DMS79 (cell line): ENCODE data around the gene EBF3.

Source experiments
- DNase-seq: peaks from one replicate; lab custom pipeline; 2025; lab: John Stamatoyannopoulos, UW

Gene EBF3

DNA sequence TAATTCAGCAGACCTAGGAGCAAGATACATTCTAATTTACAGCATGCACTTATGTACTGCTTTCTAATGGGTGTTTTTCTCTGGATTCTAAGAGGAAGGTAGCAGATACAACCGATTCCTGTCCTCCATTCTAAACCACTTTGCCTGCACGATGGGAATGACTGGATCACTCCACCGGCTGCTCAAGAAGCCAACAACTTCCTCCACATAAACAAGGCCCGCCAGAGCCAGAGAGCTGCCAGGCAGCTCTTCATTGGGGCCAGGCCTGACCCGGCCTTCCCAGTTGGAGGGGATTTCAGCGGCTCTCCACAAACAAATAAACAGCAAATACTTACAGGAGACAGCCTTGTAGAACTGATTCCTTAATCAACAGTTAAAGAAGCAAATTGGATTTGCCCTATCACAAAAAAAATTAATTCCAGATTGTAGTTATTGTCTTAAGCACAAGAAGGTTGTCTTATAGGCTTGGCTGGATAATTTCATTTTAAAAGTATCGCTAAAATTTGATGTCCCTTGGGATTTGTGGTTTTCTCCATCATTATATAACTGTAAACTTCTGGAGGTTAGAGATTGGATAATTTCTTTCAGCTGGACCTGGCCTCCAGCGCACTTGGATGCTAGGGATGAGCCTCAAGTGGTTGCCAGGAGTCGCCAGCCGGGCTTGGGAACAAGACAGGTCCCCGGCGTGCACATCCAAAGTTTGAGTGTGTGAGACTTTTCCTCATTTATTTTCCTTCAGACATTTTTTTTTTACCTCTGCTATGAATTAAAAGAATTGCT, 20.9 kb downstream of the EBF3 start:
- no peak for DNase-seq

DNA sequence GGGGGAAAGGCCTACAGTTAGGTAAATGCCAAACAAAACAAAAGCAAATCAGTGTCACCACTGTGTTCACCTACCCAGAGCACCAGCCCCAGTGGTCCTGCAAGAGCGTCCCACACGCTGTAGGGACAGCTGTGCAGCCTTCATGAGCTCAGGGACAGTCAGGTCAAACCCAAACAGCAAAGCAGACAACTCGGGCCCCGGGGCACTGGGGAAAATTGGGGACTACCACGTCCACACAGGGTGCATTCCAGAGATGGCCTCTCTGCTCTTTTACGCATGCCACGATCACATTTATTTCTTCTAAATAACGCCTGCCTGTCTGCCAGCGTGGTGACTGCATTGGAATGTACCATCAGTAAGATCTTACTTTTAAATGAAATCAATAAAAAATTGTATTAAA, 21.7 kb downstream of the EBF3 start:
- DNase-seq = no peak

DNA sequence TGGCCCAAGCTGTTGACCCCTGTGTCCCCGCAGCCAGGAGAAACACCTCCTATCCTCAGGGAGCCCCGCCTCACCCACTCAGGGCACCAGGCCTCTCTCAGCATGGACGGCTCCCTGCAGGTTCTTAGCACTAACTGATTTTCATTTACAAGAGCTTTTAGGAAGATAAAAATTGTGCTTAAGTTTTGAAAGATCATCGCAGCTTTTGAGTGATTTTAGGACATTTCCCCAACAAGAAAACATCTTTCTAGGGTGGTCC, 22.1 kb downstream of the EBF3 start:
- no peak for DNase-seq

DNA sequence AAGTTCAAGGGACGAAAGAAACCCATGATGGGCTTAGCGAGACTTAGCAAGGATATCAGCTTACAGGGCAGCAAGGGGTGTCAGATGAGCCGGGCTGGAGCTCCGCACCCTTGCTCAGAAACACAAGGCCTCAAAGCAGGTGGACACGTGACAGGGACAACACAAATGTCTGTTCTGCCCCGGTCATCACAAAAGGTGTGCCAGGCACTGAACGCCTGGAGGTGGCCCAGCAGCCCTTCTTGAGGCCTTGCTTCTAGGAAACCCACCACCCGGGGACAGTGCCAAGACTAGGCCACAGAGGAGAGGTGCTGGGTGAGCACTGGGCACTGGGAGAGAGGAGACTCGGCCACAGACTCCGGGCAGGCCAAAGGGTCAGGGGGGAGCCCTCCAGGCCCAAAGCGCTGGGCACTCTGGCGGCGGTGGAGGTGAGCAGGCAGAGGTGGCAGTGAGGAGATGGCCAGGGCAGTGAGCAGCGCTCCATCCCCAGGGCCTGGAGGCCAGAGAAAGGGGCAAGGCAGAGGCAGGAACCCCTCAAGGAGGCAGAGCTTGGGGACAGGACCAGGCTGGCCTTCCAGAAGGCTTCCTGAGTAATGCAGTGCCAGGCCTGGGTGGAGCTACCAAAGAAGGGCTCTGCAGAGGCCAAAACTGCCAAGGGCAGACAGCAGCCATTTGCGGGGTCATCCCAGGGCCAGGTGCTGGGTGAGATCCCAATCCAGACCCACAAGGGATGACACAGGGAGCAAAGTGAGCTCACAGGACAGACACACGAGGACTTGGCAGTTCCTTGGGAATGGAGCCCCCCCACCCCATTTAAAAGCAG, 22.7 kb downstream of the EBF3 start:
- DNase-seq = no peak

DNA sequence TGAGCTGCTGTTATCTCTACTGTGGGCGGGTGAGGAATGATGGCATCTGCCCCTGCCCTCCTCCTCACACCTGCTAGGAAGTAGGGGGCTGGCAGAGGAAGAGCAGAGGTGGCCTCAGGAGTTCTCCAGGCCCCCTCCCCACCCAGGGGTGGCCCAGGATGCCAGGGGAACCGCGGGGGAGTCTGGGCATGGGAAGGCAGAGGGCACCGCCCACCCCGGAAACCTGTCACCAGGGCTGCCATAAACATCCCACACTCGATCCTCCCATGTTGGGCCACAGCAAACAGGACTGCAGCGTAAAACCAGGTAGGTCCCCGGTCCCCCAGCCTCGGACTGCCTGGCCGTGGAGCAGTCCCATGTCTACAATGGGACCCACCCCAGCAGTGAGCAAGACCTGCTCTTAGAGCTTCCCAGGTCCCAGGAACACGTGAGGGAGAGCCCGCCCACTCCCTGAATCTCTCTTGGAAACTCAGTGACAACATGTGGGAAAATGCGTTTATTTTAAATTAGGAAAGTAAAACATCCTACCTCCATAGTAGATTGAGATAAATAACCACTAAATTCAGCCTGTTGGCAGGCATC, 23.4 kb downstream of the EBF3 start:
- no peak for DNase-seq

DNA sequence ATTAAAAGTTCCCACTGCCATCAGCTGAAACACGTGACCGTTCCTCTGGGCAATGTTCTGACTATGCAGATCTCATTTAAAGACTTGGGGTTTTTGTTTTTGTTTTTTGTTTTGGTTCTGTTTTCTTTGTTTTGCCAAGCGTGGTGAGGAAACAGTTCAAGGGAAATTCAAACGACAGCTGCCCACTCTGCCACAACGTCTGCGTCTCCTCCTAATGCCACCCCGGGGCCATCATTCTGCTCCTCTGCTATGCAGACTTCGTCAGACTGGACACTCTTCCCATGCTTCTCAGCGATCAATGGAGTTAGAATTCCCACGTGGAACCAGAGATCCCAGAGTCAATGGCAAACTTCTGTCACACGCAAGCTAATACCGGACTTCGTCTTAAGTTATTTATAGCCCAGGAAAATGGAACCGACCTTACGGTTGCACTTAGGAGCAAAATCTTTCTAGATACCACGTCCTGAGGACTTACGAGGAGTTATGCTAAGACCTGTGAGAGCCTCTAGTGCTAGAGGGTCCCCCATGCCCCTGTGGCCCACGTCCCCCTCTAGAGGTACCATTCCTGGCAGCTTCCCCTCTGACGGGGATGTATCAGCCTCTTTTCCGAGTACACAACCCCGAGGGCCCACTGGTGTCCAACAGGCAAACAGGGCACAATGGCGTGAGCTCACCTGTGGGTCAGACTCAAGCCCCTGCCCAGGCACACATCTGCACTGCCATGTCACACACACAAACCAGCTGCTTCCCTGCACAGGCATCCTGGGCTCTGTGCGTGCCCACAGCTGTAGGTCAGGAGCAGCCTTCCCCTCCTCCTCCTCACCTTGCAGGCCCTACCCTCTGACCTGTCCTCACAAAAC, 24.4 kb downstream of the EBF3 start:
- DNase-seq = no peak

DNA sequence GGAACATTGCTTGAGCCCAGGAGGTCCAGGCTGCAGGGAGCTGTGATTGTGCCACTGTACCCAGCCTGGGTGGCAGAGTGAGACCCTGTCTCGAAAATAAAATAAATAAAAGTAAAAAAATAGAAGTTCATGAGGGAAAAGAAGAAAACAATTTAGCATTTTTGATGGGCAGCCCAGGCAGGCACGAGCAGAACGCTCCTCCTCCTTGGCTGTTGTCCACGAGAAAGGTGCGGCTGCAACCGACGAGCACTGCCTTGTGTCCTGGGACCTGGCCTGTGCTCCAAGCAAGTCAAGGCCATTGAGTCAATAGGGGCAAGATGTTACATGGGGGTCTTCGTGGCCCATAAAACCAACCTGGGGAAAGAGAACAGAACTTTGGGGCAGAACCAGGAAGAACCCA, 25.6 kb downstream of the EBF3 start:
- no peak for DNase-seq

DNA sequence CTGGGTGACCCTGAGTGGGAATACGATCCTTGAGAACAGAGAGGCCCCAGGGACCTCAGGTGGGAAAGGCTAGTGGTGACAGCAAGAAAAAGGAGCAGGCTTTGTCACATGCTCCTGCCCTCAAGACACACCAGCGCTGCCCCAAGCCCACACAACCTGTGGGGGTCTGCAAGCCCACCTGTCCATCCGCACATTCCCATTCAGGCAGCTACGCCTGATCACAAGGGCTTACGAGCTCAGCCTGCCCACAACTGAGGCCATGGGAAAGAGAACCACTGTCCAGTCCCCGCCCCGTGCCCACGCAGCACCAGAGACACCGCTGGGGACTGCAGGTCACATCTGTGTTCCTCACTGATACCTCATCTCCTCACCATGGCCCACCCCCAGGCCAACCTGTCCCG, 26.7 kb downstream of the EBF3 start:
- DNase-seq = no peak

DNA sequence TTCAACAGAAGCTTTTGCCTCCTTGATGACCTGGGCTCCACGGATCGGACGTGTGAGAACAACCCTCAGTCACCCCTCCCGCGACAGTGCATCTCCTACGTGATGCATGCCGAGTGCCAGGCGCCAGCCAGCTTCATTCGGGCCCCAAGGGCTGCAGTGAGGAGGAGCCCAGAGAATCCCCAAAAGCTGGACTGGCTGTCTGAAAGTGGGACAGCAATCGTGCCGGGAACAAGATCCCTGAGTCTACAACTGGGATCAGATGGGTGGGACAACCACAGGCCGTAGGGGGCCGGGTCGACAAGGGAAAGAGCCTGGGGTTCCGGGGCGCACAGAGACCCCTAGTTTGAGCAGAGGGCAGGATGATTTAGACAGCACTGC, 27.2 kb downstream of the EBF3 start:
- no peak for DNase-seq

DNA sequence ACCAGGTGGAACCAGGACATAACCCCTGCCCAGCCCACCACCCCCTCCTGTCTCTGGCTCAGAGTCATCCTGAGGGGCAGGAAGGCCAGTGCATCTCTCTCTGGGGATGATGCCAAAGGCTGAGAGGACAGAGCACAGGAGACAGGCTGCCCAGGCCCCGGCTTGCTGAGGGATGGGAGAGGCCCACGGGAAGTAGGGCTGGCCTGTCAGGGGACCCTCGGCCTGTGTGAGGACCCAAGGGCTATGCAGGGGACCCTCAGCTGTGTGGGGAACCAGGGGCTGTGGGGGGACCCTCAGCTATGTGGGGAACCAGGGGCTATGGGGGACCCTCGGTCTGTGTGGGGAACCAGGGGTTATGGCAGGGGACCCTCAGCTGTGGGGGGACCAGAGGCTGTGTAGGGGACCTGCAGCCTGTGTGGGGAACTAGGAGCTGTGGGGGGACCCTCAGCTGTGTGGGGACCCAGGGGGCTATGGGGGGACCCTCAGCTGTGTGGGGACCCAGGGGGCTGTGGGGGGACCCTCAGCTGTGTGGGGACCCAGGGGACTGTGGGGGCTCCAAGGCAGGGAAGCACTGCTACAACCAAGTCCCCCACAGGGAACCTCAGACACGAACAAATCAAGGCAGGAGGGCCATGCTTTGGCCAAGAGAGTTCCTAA, 27.7 kb downstream of the EBF3 start:
- DNase-seq = no peak

DNA sequence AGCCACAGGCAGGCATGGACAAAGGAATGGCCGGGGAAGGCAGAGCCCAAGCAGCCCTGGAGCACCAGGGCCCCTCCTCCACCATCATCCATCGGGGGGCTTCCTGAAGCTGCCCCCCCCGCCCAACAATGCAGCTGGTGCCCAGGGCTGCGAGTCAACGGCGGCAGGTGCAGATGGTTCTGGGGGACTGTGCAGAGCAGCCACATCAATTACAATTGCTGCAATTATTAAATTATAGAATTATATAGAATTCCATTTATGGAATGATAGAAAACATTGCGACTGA, 28.3 kb downstream of the EBF3 start:
- no peak for DNase-seq

DNA sequence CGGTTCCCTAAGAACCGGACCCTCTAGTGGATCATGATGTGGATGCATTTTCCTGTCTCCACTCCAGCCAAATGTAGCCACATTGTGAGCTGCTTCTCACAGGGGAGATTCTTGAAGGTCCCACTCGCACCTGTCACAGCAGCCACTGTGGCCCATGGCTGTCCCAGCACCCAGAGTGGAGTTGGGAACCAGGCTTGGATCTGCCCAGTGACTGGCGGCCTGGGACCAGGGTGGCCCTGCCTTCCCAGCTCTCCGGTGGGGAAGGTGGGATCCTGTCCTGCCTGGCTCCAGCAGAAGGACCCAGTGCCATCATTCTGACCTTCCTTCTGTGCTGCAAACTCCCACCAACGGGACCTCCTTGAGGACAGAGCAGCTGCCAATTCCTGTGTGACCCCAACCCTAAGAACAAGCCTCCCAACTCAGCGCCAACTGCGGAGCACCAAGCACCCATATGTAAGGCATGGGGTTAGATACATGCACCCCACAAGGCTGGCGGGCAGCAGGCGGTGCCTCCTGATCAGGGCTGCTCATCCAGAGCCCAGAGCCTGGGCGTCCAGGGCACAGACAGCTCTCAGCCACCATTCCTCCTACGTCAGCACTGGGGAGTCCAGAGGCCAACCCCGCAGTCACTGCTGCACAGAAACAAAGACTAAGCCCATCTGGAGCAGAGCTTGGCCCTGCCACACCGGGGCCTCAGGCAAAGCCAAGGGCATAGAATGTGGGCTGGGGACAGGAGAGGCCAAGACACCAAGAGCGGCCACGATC, 28.8 kb downstream of the EBF3 start:
- DNase-seq = no peak

DNA sequence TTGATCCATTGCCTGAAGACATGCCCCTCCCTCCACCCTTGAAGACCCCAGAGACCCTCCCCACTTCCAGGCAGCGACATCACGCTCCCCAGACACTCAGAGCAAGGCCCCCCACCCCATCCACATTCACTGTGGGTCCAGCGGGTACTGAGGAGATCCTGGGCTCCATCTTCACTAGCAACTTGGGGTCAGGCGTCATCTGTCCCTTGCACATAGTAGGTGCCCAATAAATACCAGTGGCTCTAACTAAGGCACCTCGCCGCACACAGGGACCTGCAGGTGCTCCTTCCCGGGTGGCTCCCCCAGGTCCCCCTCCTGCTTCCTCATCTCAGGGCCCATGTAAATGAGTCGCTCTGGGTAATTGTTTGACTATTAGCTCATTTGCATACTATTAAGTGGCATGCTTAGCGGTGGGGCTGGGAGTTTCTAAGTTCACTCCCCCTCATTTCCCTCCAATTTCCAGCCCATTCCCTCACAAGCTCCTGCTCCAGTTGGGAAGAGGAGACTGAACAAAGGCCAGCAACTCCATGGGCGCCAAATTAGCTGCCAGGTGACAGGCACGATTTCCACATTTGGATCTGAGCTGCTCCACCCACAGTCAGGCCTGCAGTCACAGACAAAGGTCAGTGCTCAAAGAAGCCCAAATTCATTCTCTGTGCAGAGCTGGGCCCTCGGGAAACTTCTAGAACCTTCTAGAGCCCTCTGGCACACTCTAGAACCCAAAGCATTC, 29.7 kb downstream of the EBF3 start:
- no peak for DNase-seq

DNA sequence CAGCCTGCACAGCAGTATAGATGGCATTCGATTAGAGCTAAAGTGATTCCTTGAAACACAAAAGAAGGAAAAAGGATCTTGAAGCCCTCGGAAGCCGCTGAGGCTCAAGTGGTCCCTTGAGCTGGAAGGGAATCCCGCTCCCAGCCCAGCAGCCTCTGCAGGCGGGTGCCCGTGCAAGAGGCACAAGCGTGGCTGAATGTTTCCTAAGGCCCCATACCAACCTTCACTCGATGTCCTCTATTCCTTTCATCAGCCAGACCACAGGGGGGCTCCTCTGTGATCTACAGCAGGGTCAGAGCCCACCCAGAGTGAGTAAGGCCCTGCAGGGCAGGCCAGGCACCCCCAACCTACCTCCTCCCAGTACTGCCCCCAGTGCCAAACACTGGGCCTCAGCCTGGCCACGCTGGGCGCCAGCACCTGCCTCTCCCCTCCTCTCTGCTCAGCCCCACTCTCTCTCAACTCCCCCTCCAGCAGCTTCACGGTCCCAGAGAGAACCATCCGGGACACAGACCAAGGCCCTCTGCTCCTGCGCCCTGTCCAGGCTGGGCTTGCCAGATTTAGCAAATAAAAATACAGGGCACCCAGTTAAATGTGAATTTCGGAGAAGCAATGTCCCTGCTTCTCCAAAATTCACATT, 30.5 kb downstream of the EBF3 start:
- DNase-seq = peak; percentile 0

DNA sequence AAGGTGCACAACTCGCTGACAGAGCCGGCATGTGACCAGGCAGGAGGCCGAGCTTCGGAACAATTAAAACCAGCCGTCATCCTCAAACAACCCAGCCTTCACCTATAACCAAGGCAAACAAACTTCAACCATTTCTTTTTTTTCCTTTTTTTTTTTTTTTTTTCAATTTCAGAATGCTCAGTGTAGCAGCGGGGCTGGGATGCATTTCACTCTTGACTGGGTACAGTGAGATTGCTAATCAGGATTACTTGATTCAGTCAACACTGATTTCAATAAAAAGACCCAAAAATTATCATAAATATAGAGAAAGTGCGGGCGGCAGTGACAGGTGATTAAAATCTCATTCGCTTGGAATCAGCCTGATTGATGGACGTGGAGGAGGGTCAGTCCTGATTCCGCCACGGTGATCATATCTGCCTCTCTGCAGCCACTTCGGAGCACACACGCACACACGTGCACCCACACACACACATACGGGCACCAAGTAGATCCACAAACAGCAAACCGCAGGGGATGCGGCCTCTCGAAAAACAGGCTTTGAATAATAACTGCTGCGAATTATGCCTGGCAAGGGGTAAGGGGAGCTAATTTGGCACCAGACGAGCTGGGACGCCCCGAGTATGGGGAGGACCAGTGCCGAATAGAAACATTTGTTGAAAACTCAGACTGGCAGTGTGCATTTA, 31.2 kb downstream of the EBF3 start:
- DNase-seq = peak; percentile 1

DNA sequence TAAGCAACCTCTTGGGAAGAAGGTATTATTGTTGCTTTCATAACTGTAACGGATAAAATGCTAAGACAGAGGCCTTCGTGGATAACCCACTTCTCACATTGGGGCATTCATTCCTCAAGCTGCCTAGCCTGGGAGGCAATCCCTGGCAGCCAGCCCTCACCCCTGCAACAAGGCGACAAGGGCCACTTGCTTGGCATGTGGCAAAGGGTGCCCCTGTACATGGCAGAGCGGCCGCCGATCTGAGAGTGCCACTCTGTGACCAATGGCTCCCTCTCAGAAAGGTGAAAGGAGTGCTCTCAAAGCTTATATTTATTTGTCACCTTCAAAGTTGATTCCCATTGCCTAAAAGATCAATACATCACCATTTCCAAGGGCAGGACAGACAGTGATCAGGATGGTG, 31.9 kb downstream of the EBF3 start:
- no peak for DNase-seq

DNA sequence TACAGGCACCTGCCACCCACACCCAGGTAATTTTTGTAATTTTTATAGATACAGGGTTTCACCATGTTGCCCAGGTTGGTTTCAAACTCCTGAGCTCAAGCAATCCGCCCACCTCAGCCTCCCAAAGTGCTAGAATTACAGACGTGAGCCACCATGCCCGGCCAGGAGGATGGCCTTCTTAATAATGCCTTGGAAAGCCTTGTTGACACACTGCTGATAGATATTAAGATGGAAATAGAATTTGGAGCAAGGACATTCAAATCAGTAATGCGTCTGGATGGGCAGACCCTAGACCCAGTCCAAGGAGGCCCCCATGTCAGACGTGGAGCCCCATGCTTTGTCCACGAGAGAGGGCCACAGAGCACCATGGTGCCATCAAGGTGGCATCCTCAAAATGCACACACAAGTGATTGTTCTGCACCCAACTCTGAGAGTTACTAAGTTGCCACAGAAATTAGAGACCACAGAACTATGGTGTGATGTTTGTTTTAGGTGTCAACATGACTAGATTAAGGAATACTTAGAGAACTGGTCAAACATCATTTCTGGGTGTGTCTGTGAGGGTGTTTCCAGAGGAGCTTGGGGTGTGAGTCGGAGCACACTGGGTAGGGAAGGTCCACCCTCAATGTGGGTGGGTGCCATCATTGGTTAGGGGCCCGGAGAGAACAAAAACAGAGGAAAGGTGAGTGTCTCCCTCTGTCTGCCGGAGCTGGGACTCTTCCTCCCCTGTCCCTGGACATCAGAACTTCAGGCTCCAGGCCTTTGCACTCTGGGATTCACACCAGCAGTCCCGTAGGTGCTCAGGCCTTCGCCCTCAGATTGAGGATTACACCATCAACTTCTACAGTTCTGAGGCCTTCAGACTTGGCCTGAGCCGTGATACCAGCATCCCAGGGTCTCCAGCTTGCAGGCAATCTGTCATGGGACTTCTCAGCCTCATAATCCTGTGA, 34.5 kb downstream of the EBF3 start:
- DNase-seq = no peak

DNA sequence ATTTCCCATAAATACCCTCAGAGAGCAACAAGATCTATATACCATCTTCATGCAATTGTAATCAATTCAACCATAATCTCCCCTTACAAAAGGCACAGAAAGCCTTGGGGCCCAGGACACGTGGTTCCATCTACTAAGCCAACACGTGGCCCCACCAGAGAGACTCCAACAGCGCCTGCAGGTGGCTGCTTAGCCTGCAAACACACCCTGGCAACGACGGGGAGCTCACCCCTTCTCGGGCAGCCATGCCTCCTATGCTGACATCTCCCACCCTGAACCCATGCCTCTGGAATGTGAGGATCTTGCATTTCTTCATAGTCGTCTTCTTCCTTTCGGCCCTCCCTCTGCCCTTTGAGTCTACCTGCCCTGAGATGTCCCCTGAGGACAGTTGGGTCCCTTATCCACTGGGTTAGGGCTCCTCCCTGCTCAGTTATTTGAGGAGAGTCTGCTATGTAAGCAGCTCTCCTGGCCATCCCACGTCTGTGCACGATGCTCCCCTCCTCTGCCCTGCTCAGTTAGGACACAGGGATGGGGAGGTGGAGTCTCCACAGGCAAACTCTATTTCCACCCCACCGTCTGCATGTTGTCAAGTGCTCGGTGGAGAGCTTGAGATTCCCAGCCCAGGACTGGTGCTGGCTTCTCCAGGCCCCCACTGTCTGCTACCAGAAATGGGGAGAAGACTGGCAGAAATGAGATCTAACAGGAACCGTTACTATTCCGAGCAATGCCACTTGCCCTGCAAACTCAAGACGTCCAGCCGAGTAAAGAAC, 36.5 kb downstream of the EBF3 start:
- DNase-seq = no peak
